Small intestine (tissue), 16 donors: ENCODE measurements around the gene IL22RA1. TPM values are rescaled to one million over a fixed set of nuclear protein-coding genes. Genes with fewer than 3 reads are reported as not detected.

Source experiments
- DNase-seq, 2 donors: peaks; one replicate each; pipeline versions ENCODE4 v3.0.0 to v3.0.0-alpha.2; 2013
- FAIRE-seq: peaks from 2 replicates; lab custom pipeline; 2012; peaks lifted over from hg19 to GRCh38; lab: Jason Lieb, UNC
- H3K27ac ChIP-seq, 3 donors: one replicate each; pipeline ENCODE4 v1.5.1; 2013; ENCODE audit warnings: low read length in 2 of 3, mild to moderate bottlenecking in 2 of 3, control low read depth in 1 of 3, inconsistent platforms in 1 of 3, low read depth in 1 of 3, moderate library complexity in 1 of 3
- H3K27me3 ChIP-seq, 3 donors: one replicate each; pipeline ENCODE4 v1.6.1; 2013; ENCODE audit warnings: low read length in 3 of 3, inconsistent platforms in 1 of 3; ENCODE audit not compliant: control insufficient read depth in 3 of 3, insufficient read depth in 3 of 3
- H3K36me3 ChIP-seq, 3 donors: one replicate each; pipeline ENCODE4 v1.6.1; 2013; ENCODE audit warnings: low read length in 3 of 3, inconsistent platforms in 1 of 3, low read depth in 1 of 3, mild to moderate bottlenecking in 1 of 3, moderate library complexity in 1 of 3; ENCODE audit not compliant: control insufficient read depth in 3 of 3, insufficient read depth in 2 of 3
- H3K4me1 ChIP-seq, 3 donors: one replicate each; pipeline ENCODE4 v1.6.1; 2013; ENCODE audit warnings: low read length in 2 of 3, inconsistent platforms in 1 of 3, low read depth in 1 of 3, mild to moderate bottlenecking in 1 of 3, moderate library complexity in 1 of 3; ENCODE audit not compliant: control insufficient read depth in 3 of 3, insufficient read depth in 2 of 3
- H3K4me3 ChIP-seq, 3 donors: one replicate each; pipeline ENCODE4 v1.5.1; 2013; ENCODE audit warnings: low read length in 3 of 3, control low read depth in 1 of 3, inconsistent platforms in 1 of 3, low read depth in 1 of 3, mild to moderate bottlenecking in 1 of 3, moderate library complexity in 1 of 3
- H3K9me3 ChIP-seq, 2 donors: one replicate each; pipeline ENCODE4 v1.6.1; 2013; ENCODE audit warnings: low read depth in 1 of 2, low read length in 1 of 2; ENCODE audit not compliant: control insufficient read depth in 2 of 2, insufficient read depth in 1 of 2
- WGBS, 3 donors: extraction: QIAGEN DNeasy Blood & Tissue Kit; methylation state at CpG; one replicate each; pipeline ENCODE4 v1.1.7; 2013; 5-methylcytosine and 5-hydroxymethylcytosine counted together
- long read RNA-seq, 10 donors: transcript quantifications; one replicate each; lab custom pipeline, GENCODE V29; 2026
- polyA plus RNA-seq, 4 donors: library from polyadenylated mRNA; stranded (reverse) in 3 of 4; unstranded in 1 of 4; fragments of 200-250 nt in 3 of 4; fragments of 120-200 nt in 1 of 4; gene quantifications; one replicate each; pipeline versions ENCODE4 v1.2.1 to v1.2.3, GENCODE V29; 2013
- donor health status: healthy with polysubstance abuse.
- donor health status: control.
- donor health status: control.
- donor health status: Bipolar disorder and iron deficiency.
- donor health status: healthy.

IL22RA1 gene, protein sequence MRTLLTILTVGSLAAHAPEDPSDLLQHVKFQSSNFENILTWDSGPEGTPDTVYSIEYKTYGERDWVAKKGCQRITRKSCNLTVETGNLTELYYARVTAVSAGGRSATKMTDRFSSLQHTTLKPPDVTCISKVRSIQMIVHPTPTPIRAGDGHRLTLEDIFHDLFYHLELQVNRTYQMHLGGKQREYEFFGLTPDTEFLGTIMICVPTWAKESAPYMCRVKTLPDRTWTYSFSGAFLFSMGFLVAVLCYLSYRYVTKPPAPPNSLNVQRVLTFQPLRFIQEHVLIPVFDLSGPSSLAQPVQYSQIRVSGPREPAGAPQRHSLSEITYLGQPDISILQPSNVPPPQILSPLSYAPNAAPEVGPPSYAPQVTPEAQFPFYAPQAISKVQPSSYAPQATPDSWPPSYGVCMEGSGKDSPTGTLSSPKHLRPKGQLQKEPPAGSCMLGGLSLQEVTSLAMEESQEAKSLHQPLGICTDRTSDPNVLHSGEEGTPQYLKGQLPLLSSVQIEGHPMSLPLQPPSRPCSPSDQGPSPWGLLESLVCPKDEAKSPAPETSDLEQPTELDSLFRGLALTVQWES
- polyA plus RNA-seq: 100 to 1,000 TPM in 1 of 4 donors, 10 to 100 TPM in 3; 16.3 to 131 (median 25.2) TPM
- long read RNA-seq, donor 1: 0 reads
- long read RNA-seq, donor 2, transcript IL22RA1-201 (7 exons, 2,798 nt): major isoform, 7 of 7 reads
- long read RNA-seq, donor 2, partial matches to known transcripts: 0 of 7 reads
- long read RNA-seq, donor 2, other reads (novel, unspliced or antisense): 0 of 7 reads
- long read RNA-seq, donor 3, partial matches to known transcripts: 11 of 14 reads
- long read RNA-seq, donor 3, other reads (novel, unspliced or antisense): 0 of 14 reads
- long read RNA-seq, donor 4: 0 reads
- long read RNA-seq, donor 5, partial matches to known transcripts: 24 of 26 reads
- long read RNA-seq, donor 5, other reads (novel, unspliced or antisense): 0 of 26 reads
- long read RNA-seq, donor 6, transcript IL22RA1-201 (7 exons, 2,798 nt): major isoform, 9 of 19 reads
- long read RNA-seq, donor 6, partial matches to known transcripts: 10 of 19 reads
- long read RNA-seq, donor 6, other reads (novel, unspliced or antisense): 0 of 19 reads
- long read RNA-seq, donor 7: 0 reads
- long read RNA-seq, donor 8: 0 reads
- long read RNA-seq, donor 9, transcript IL22RA1-201 (7 exons, 2,798 nt): major isoform, 5 of 5 reads
- long read RNA-seq, donor 9, partial matches to known transcripts: 0 of 5 reads
- long read RNA-seq, donor 9, other reads (novel, unspliced or antisense): 0 of 5 reads
- long read RNA-seq, donor 10, transcript IL22RA1-201 (7 exons, 2,798 nt): major isoform, 7 of 7 reads
- long read RNA-seq, donor 10, partial matches to known transcripts: 0 of 7 reads
- long read RNA-seq, donor 10, other reads (novel, unspliced or antisense): 0 of 7 reads

DNA sequence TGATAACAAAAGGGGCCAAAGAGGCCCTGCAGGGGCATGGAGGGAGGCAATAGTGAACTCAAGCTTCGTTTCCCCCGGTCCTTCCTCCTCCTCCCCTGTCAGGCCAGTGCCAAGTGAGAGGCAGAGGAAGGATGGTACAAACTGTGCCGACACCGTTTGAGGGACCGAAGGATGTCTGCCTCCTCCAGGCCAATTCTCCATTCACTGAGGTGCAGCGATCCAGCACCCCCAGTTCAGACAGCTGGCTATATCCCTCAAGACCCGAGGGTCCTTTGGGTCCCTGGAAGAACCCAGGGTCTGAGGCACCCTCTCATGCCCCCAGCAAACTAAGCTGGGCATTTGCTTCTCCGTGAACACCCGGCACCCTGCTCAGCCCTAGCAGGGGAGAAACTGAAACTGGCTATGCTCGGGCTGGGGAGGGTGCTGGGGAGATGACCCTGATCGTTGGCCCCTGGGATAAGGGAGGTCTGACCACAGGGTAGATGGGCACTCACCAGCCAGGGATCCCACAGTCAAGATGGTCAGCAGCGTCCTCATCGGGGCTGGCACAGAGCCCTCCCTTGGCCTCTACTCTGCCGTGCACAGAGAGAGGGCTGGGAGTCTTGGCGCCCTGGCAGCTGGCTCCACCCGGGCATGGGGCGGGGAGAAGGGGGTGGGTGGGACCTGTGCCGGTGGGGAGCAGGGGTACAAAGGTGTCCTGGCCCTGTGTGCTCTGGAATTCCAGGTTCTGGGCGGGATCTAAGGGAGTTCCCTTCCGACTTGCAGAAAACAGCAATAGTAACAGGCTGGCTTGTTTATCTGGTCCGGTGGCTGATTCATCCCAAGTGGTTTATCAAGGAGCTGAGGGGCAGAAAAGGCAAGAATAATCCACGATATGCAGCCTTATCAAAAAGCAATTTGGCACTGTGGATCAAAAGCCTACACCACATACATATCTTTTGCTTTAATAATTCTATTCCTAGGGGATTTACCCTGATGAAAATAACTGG, at the start of gene IL22RA1:
Gene IL22RA1, minus strand, starts transcription at position 595 of the 989 bp plus-strand sequence. Its CDS starts 58 bp downstream, at position 537.
- no peak for FAIRE-seq
- peak within 1 kb of the TSS; percentile 75 to 97 (median 80) for H3K27ac ChIP-seq
- WGBS, 3 donors: 8 to 42% (median 24%) methylated on average over 22 of the region's 22 CpGs

DNA sequence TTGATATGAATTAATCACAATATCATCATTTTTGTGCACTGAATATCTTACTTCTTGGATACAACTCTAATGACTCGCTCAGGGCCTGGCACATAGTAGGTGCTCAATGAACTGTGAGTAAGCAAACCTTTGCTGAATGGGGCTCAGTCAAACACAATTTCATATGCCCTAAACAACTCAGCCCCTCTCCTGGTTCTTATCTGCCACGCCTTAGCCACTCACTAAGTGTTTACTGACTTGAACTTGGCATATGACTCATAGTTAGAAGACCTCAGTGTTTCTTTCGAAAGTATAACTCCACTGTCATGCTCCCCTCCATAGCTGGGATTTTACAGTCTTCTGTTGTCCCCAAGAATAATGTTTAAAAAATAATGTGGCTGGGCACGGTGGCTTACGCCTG, 48.9 kb upstream of the IL22RA1 start:
- FAIRE-seq: no peak
- Histone ChIP-seq H3K27ac (peak overlapping the region in 2 of 3 donors; percentile 64 to 71), H3K4me3 (no peak overlapping the region)

More for the DNA sequence above, at the start of gene IL22RA1:
- peak; percentile 93 to 98 for DNase-seq
- peaks cover 0 to 30% (median 3%) of the 10 kb centered on the region in 3 donors for H3K36me3 ChIP-seq
- peaks cover 0 to 27% (median 0%) of the 10 kb centered on the region in 3 donors for H3K4me1 ChIP-seq
- peak within 1 kb of the TSS in 2 of 3 donors; percentile 67 to 82 for H3K4me3 ChIP-seq
- no peaks in the 10 kb centered on the region for H3K9me3 ChIP-seq
- no peaks in the 10 kb centered on the region for H3K27me3 ChIP-seq

DNA sequence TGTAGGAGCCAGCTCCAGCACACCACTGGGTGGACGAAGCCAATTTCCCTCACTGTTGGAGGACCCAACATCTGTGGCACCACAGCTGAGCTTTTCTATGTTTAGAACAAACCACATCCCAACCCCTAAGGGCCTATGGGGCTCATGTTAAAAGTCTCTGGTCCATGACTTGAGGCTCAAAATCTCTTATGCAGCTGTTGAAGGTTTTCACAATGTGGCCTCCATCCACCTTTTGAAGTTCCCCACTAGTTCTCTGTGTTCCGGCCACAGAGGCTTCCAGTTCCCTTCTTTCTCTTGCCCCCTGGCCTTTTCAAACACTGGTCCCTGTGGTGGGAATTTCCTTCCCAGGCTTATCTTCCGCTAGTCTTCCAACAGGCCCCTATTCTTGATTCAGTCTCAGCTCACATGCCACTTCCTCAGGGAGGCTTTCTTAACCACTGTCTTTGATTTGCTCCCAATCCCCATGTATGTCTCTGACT, 48.1 kb upstream of the IL22RA1 start:
- H3K4me1 ChIP-seq: peaks cover 0 to 15% (median 0%) of the 10 kb centered on the region in 3 donors
- no peak for DNase-seq
- H3K27ac ChIP-seq: peak overlapping the region in 2 of 3 donors; percentile 64 to 71
- WGBS, 3 donors: 77 to 100% (median 83%) methylated on average over 3 of the region's 3 CpGs
- H3K27me3 ChIP-seq: peaks cover 0 to 6% (median 2%) of the 10 kb centered on the region in 3 donors
- FAIRE-seq: no peak
- H3K4me3 ChIP-seq: no peak overlapping the region
- no peaks in the 10 kb centered on the region for H3K36me3 ChIP-seq
- no peaks in the 10 kb centered on the region for H3K9me3 ChIP-seq

More for the DNA sequence above, 48.9 kb upstream of the IL22RA1 start:
- H3K36me3 ChIP-seq: no peaks in the 10 kb centered on the region
- 40 to 60% (median 46%) methylated on average over 5 of the region's 5 CpGs for WGBS, 3 donors
- H3K27me3 ChIP-seq: peaks cover 0 to 6% (median 2%) of the 10 kb centered on the region in 3 donors
- H3K9me3 ChIP-seq: no peaks in the 10 kb centered on the region
- peaks cover 0 to 15% (median 0%) of the 10 kb centered on the region in 3 donors for H3K4me1 ChIP-seq
- DNase-seq: peak; percentile 70 to 77

DNA sequence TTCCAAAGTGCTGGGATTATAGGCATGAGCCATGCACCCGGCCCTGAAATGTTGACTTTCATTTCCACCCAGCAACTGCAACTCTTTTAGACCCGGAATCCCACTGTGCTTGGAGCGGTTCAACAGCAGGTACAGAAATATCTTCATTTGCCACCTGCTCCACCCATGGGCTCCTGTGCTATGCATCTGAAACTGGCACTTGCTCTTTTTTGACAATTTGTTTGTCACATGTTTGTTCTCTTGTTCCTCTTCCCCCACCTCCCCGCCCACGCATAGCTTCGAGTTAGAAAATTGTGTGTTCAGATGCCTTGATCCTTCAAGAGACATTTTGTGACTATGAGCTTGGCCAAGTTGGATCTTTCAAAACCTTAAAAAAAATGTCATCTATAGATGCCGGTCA, 46.6 kb upstream of the IL22RA1 start:
- Histone ChIP-seq H3K4me1 (peaks cover 0 to 26% (median 0%) of the 10 kb centered on the region in 3 donors), H3K36me3 (no peaks in the 10 kb centered on the region), H3K27ac (peak overlapping the region in 1 of 3 donors; percentile 8), H3K9me3 (no peaks in the 10 kb centered on the region), H3K4me3 (no peak overlapping the region), H3K27me3 (peaks cover 0 to 6% (median 2%) of the 10 kb centered on the region in 3 donors)
- no peak for FAIRE-seq
- 75 to 93% (median 83%) methylated on average over 7 of the region's 7 CpGs for WGBS, 3 donors
- DNase-seq: no peak

DNA sequence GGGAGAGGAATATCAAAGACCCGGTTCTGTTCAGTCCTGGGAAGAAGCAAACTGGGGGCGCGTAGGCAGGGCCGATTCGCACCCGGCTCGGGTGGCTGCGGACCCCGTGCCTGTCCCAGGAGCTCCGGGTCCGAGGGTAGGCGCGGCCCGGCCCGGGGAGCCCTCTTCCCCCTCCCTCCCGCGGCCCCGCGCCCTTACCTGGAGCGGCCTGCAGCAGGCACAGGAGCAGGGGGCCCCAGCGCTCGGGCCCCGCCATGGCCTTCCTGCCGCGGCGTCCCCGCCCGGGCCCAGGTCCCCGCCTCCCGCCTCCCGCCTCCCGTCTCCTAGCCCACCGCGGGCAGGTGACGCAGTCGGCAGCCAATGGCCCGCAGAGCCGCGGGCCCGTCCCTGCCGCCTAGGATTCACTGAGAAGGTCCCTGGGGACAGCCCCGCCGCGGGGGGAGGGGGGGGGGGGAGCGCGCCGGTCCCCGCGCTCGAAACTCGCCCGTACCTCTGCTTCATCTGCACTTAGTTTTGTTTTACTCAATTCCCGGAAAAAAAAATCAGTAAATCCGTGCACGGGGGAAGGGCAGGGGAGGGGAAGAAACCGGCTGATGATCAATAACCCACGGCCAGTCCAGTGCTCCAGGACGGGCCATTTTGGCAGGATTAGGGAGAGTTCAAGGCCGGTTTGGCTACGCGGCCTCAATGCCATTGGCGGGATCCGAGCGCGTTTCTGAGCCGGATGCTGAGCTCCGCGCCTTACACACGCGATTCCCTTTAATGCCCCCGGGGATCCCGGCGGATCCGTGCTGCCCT, 44.3 kb upstream of the IL22RA1 start, which contains the start of gene IFNLR1:
Gene IFNLR1, minus strand, starts transcription at position 297 of the 798 bp plus-strand sequence. Its CDS starts 41 bp downstream, at position 256.
- Histone ChIP-seq H3K4me3 (peak within 1 kb of the TSS; percentile 49 to 80 (median 63)), H3K9me3 (no peaks in the 10 kb centered on the region), H3K4me1 (peaks cover 0 to 28% (median 3%) of the 10 kb centered on the region in 3 donors), H3K27me3 (peaks cover 0 to 6% (median 2%) of the 10 kb centered on the region in 3 donors), H3K27ac (peak within 1 kb of the TSS; percentile 76 to 99 (median 96)), H3K36me3 (peaks cover 0 to under 1% (median 0%) of the 10 kb centered on the region in 3 donors)
- DNase-seq (peak; percentile 84 to 92), FAIRE-seq (no peak)
- 0 to 1% (median 1%) methylated on average over 52 to 74 of the region's 74 CpGs for WGBS, 3 donors

DNA sequence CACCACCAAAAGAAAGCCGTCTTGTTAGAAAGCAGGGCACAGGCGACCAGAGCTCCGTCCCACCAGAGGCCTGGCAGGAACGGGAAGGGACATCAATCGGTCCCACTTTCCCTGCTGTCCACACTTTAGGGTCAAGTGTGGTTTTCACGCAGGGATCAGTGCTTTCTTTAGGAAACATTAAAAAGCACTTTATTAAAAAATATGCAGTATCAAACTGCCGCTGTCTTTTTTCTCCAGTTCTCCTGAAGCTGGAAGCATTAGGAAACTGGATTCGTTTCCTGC, 43.7 kb upstream of the IL22RA1 start:
- H3K27me3 ChIP-seq: peaks cover 0 to 6% (median 2%) of the 10 kb centered on the region in 3 donors
- FAIRE-seq (no peak), DNase-seq (peak in 1 of 2 donors; percentile 32)
- H3K36me3 ChIP-seq: peaks cover 0 to 5% (median 0%) of the 10 kb centered on the region in 3 donors
- H3K4me3 ChIP-seq: peak overlapping the region; percentile 49 to 80 (median 63)
- H3K4me1 ChIP-seq: peaks cover 0 to 26% (median 3%) of the 10 kb centered on the region in 3 donors
- peak overlapping the region; percentile 67 to 99 (median 96) for H3K27ac ChIP-seq
- 5 to 35% (median 19%) methylated on average over 8 of the region's 8 CpGs for WGBS, 3 donors
- H3K9me3 ChIP-seq: no peaks in the 10 kb centered on the region
